Tibial artery (tissue), 4 donors: ENCODE data around the gene TMEM51.

Source experiments
- DNase-seq, 2 donors: peaks; one replicate each; pipeline ENCODE4 v3.0.0-alpha.2; 2019
- H3K27ac ChIP-seq, 2 donors: fragments of 200-600 bp; sonication (generic) in 1 of 2; 1 replicate in 1 of 2; 2 replicates in 1 of 2; pipeline ENCODE4 v1.5.1; 2018 to 2019; ENCODE audit warnings: mild to moderate bottlenecking in 1 of 2
- H3K27me3 ChIP-seq, 2 donors: fragments of 200-600 bp; sonication (generic) in 1 of 2; one replicate each; pipeline versions ENCODE4 v1.5.1 to v1.6.0; 2016 to 2019
- H3K36me3 ChIP-seq, 3 donors: fragments of 200-600 bp; sonication (generic) in 2 of 3; one replicate each; pipeline ENCODE4 v1.5.1; 2016 to 2019; ENCODE audit warnings: mild to moderate bottlenecking in 2 of 3
- H3K4me1 ChIP-seq, 4 donors: fragments of 200-600 bp; sonication (generic) in 2 of 4; 1 replicate in 3 of 4; 2 replicates in 1 of 4; pipeline ENCODE4 v1.5.1; 2016 to 2019
- H3K4me3 ChIP-seq, 2 donors: fragments of 200-600 bp; sonication (generic) in 1 of 2; 1 replicate in 1 of 2; 2 replicates in 1 of 2; pipeline ENCODE4 v1.5.1; 2018 to 2019; ENCODE audit warnings: mild to moderate bottlenecking in 2 of 2
- H3K9me3 ChIP-seq, 3 donors: fragments of 200-600 bp; sonication (generic) in 1 of 3; one replicate each; pipeline ENCODE4 v1.5.1; 2016 to 2019
- CTCF ChIP-seq, 2 experiments: fragments of 200-600 bp in 1 of 2; fragments of 450-650 bp in 1 of 2; IDR thresholded peaks; one replicate each; pipeline ENCODE4 v1.5.1; 2017 to 2019; ENCODE audit warnings: antibody characterized with exemption in 2 of 2, mild to moderate bottlenecking in 1 of 2, moderate library complexity in 1 of 2
- intact Hi-C: fragments of 100-400 bp; cut with DNase I; formaldehyde crosslinking; loops from one replicate; pipeline ENCODE4 v1.15.0; 2023; ENCODE audit warnings: low total_unique reads

TMEM51 gene

GRCh38 chr1:15107911-15108310 is 45.6 kb upstream of the TMEM51 start:
- Histone ChIP-seq H3K36me3 (peaks cover 0 to 7% (median 0%) of the 10 kb centered on the region in 3 donors), H3K9me3 (peaks cover 0 to 7% (median 0%) of the 10 kb centered on the region in 3 donors), H3K27me3 (no peaks in the 10 kb centered on the region), H3K4me3 (no peak overlapping the region), H3K27ac (no peak overlapping the region), H3K4me1 (no peaks in the 10 kb centered on the region)
- no peak for TF ChIP-seq CTCF (IDR thresholded peaks at IDR 0.05)
- DNase-seq = no peak
- intact Hi-C loops = no loop called here

GRCh38 chr1:15110128-15110866 is 43.2 kb upstream of the TMEM51 start:
- intact Hi-C loops = no loop called here
- Histone ChIP-seq H3K36me3 (peaks cover 0 to 9% (median 0%) of the 10 kb centered on the region in 3 donors), H3K27ac (no peak overlapping the region), H3K4me1 (no peaks in the 10 kb centered on the region), H3K4me3 (no peak overlapping the region), H3K27me3 (no peaks in the 10 kb centered on the region), H3K9me3 (no peaks in the 10 kb centered on the region)
- no peak for TF ChIP-seq CTCF (IDR thresholded peaks at IDR 0.05)
- DNase-seq = no peak

GRCh38 chr1:15110867-15111230 is 42.7 kb upstream of the TMEM51 start:
- Histone ChIP-seq H3K9me3 (no peaks in the 10 kb centered on the region), H3K4me3 (no peak overlapping the region), H3K27me3 (no peaks in the 10 kb centered on the region), H3K4me1 (no peaks in the 10 kb centered on the region), H3K27ac (no peak overlapping the region), H3K36me3 (peaks cover 0 to 9% (median 0%) of the 10 kb centered on the region in 3 donors)
- no peak for TF ChIP-seq CTCF (IDR thresholded peaks at IDR 0.05)
- no peak for DNase-seq
- intact Hi-C loops = no loop called here

GRCh38 chr1:15113146-15113545 is 40.4 kb upstream of the TMEM51 start:
- TF ChIP-seq CTCF (IDR thresholded peaks at IDR 0.05) = no peak
- H3K4me1 ChIP-seq = no peaks in the 10 kb centered on the region
- H3K27me3 ChIP-seq = no peaks in the 10 kb centered on the region
- no peak for DNase-seq
- no peak overlapping the region for H3K4me3 ChIP-seq
- no peak overlapping the region for H3K27ac ChIP-seq
- H3K9me3 ChIP-seq = no peaks in the 10 kb centered on the region
- peaks cover 0 to 9% (median 0%) of the 10 kb centered on the region in 3 donors for H3K36me3 ChIP-seq
- intact Hi-C loops = no loop called here

GRCh38 chr1:15114884-15115283 is 38.7 kb upstream of the TMEM51 start:
- H3K4me1 ChIP-seq = no peaks in the 10 kb centered on the region
- H3K36me3 ChIP-seq = peaks cover 0 to 9% (median 0%) of the 10 kb centered on the region in 3 donors
- DNase-seq = no peak
- H3K27ac ChIP-seq = no peak overlapping the region
- intact Hi-C loops = no loop called here
- H3K4me3 ChIP-seq = no peak overlapping the region
- H3K9me3 ChIP-seq = no peaks in the 10 kb centered on the region
- TF ChIP-seq CTCF (IDR thresholded peaks at IDR 0.05) = no peak
- H3K27me3 ChIP-seq = no peaks in the 10 kb centered on the region
